Measurements from ENCODE around the gene TNS3. TPM values are rescaled to one million over a fixed set of nuclear protein-coding genes. Genes with fewer than 3 reads are reported as not detected.

TNS3 gene
- total and polyA plus RNA-seq, 3 experiments from 2014 or later: 1.4 to 1.5 TPM; not detected in 1

GRCh38 chr7:47314728-47315607 lies 266.9 kb downstream of the TNS3 start:
- ChIA-PET CTCF (no interaction called here), POLR2A (no interaction called here)
- H3K27me3 Mint-ChIP-seq: no peaks in the 10 kb centered on the region

DNA sequence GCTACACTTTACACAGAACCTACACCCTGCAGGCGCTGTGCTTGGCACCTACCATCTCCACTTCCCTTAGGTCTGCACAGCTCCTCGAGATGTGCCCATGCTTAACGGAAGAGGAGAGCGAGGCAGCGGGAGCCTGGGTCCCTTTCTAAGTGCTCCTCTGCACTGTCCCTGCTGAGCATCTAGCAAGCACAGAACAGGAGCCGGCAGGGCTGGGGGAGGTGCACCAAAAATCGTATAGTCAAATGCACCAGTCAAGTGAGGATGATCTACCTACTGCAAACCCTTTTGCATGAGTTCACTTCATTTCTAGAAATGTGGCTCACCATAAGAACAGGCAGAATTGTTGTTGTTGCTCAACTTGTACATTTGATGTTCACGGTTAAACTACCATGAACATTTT lies 267.7 kb downstream of the TNS3 start:
- DNase-seq: no peak

More at GRCh38 chr7:47314728-47315607, 266.9 kb downstream of the TNS3 start:
- Histone ChIP-seq H3K9me3 (ENCODE audit: low read length) (no peaks in the 10 kb centered on the region), H3K27me3 (ENCODE audit: insufficient read depth, low read length, poor library complexity, severe bottlenecking) (no peaks in the 10 kb centered on the region), H3K27ac (ENCODE audit: low read depth, low read length) (no peak overlapping the region), H3K4me3 (ENCODE audit: low read length) (no peak overlapping the region), H3K36me3 (ENCODE audit: insufficient read depth, low read length) (no peaks in the 10 kb centered on the region), H3K4me1 (ENCODE audit: insufficient read depth, low read length) (no peaks in the 10 kb centered on the region)
- Mint-ChIP-seq H3K27ac (no peak overlapping the region), H3K4me3 (no peak overlapping the region), H3K9me3 (peaks cover 0 to 9% (median 5%) of the 10 kb centered on the region in 5 donors), H3K36me3 (no peaks in the 10 kb centered on the region), H3K4me1 (no peaks in the 10 kb centered on the region)
- no peak for DNase-seq

GRCh38 chr7:47313564-47313963 lies 268.3 kb downstream of the TNS3 start:
- Histone ChIP-seq H3K27ac (ENCODE audit: low read depth, low read length) (no peak overlapping the region), H3K27me3 (ENCODE audit: insufficient read depth, low read length, poor library complexity, severe bottlenecking) (no peaks in the 10 kb centered on the region), H3K9me3 (ENCODE audit: low read length) (no peaks in the 10 kb centered on the region), H3K4me3 (ENCODE audit: low read length) (no peak overlapping the region), H3K36me3 (ENCODE audit: insufficient read depth, low read length) (no peaks in the 10 kb centered on the region), H3K4me1 (ENCODE audit: insufficient read depth, low read length) (no peaks in the 10 kb centered on the region)
- no peak for DNase-seq
- Mint-ChIP-seq H3K36me3 (peaks cover 0 to 2% (median 0%) of the 10 kb centered on the region in 3 donors), H3K27me3 (no peaks in the 10 kb centered on the region), H3K4me1 (no peaks in the 10 kb centered on the region), H3K4me3 (no peak overlapping the region), H3K27ac (no peak overlapping the region), H3K9me3 (peaks cover 5 to 13% (median 7%) of the 10 kb centered on the region in 5 donors)
- CTCF ChIA-PET: no interaction called here
- POLR2A ChIA-PET: no interaction called here

More for the DNA sequence above, 267.7 kb downstream of the TNS3 start:
- Histone ChIP-seq H3K9me3 (ENCODE audit: low read length) (no peaks in the 10 kb centered on the region), H3K27ac (ENCODE audit: low read depth, low read length) (no peak overlapping the region), H3K36me3 (ENCODE audit: insufficient read depth, low read length) (no peaks in the 10 kb centered on the region), H3K4me3 (ENCODE audit: low read length) (no peak overlapping the region), H3K27me3 (ENCODE audit: insufficient read depth, low read length, poor library complexity, severe bottlenecking) (no peaks in the 10 kb centered on the region), H3K4me1 (ENCODE audit: insufficient read depth, low read length) (no peaks in the 10 kb centered on the region)
- Mint-ChIP-seq H3K36me3 (no peaks in the 10 kb centered on the region), H3K27ac (no peak overlapping the region), H3K27me3 (no peaks in the 10 kb centered on the region), H3K9me3 (peaks cover 3 to 10% (median 5%) of the 10 kb centered on the region in 5 donors), H3K4me1 (no peaks in the 10 kb centered on the region), H3K4me3 (no peak overlapping the region)
- ChIA-PET POLR2A (no interaction called here), CTCF (no interaction called here)

GRCh38 chr7:47311891-47312290 lies 270.0 kb downstream of the TNS3 start:
- Histone ChIP-seq H3K9me3 (ENCODE audit: low read length) (no peaks in the 10 kb centered on the region), H3K27ac (ENCODE audit: low read depth, low read length) (no peak overlapping the region), H3K27me3 (ENCODE audit: insufficient read depth, low read length, poor library complexity, severe bottlenecking) (no peaks in the 10 kb centered on the region), H3K4me3 (ENCODE audit: low read length) (no peak overlapping the region), H3K36me3 (ENCODE audit: insufficient read depth, low read length) (no peaks in the 10 kb centered on the region), H3K4me1 (ENCODE audit: insufficient read depth, low read length) (no peaks in the 10 kb centered on the region)
- peaks cover 5 to 13% (median 8%) of the 10 kb centered on the region in 5 donors for H3K9me3 Mint-ChIP-seq
- H3K4me3 Mint-ChIP-seq: no peak overlapping the region
- no peaks in the 10 kb centered on the region for H3K4me1 Mint-ChIP-seq
- CTCF ChIA-PET: no interaction called here
- H3K27ac Mint-ChIP-seq: no peak overlapping the region
- POLR2A ChIA-PET: no interaction called here
- DNase-seq: no peak
- H3K27me3 Mint-ChIP-seq: no peaks in the 10 kb centered on the region
- H3K36me3 Mint-ChIP-seq: peaks cover 0 to 2% (median 0%) of the 10 kb centered on the region in 3 donors

DNA sequence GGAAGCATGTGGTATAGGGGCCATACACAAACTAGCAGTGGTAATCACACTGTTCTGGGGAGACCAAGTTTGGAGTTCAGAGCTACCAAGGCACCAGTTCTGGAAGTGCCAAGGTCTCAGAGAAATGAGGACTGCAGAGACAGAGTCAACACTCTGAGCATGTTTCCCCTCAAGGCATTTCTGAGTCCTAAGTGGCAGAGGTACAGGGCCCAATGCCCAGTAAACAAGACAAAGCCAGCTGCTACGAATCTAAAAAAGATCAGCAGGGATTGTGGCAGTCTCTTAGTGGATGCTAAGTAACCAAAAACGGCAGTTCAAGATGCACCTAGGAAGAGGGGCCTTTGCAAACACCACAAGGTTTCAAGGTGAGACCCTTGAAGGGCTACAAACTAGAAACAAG lies 271.9 kb downstream of the TNS3 start:
- no peak for DNase-seq
- no peaks in the 10 kb centered on the region for H3K27me3 Mint-ChIP-seq
- H3K27ac Mint-ChIP-seq: no peak overlapping the region
- CTCF ChIA-PET: no interaction called here
- Histone ChIP-seq H3K27ac (ENCODE audit: low read depth, low read length) (no peak overlapping the region), H3K27me3 (ENCODE audit: insufficient read depth, low read length, poor library complexity, severe bottlenecking) (no peaks in the 10 kb centered on the region), H3K4me3 (ENCODE audit: low read length) (no peak overlapping the region), H3K9me3 (ENCODE audit: low read length) (no peaks in the 10 kb centered on the region), H3K4me1 (ENCODE audit: insufficient read depth, low read length) (no peaks in the 10 kb centered on the region), H3K36me3 (ENCODE audit: insufficient read depth, low read length) (no peaks in the 10 kb centered on the region)
- peaks cover 0 to 2% (median 0%) of the 10 kb centered on the region in 3 donors for H3K36me3 Mint-ChIP-seq
- H3K4me1 Mint-ChIP-seq: no peaks in the 10 kb centered on the region
- peaks cover 5 to 13% (median 10%) of the 10 kb centered on the region in 5 donors for H3K9me3 Mint-ChIP-seq
- no peak overlapping the region for H3K4me3 Mint-ChIP-seq
- POLR2A ChIA-PET: no interaction called here

DNA sequence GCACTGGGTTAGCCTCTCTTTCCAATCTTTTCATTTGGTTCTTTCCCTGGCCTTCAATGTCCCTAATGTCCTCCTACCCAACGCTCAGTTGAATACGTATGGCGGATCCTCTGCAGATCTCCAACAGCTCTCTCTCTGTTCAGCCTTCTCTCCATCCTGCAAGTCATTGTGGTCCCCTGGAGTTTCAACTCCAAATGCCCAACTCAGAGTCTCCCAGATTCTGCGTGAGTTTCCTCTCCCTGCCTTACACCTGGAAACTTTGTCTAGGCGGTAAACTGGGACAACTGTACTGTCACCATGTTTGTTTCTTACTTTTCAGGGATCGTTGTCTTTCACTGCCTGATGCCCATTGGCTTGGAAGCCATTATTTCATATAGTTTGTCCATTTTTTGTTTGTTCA lies 273.1 kb downstream of the TNS3 start:
- H3K9me3 Mint-ChIP-seq: peaks cover 5 to 15% (median 10%) of the 10 kb centered on the region in 5 donors
- ChIA-PET POLR2A (no interaction called here), CTCF (no interaction called here)
- H3K27me3 Mint-ChIP-seq: no peaks in the 10 kb centered on the region
- H3K4me1 Mint-ChIP-seq: no peaks in the 10 kb centered on the region
- no peak overlapping the region for H3K4me3 Mint-ChIP-seq
- Histone ChIP-seq H3K9me3 (ENCODE audit: low read length) (no peaks in the 10 kb centered on the region), H3K36me3 (ENCODE audit: insufficient read depth, low read length) (no peaks in the 10 kb centered on the region), H3K4me3 (ENCODE audit: low read length) (no peak overlapping the region), H3K4me1 (ENCODE audit: insufficient read depth, low read length) (no peaks in the 10 kb centered on the region), H3K27ac (ENCODE audit: low read depth, low read length) (no peak overlapping the region), H3K27me3 (ENCODE audit: insufficient read depth, low read length, poor library complexity, severe bottlenecking) (no peaks in the 10 kb centered on the region)
- H3K27ac Mint-ChIP-seq: no peak overlapping the region
- DNase-seq: no peak
- H3K36me3 Mint-ChIP-seq: peaks cover 0 to 2% (median 0%) of the 10 kb centered on the region in 3 donors

DNA sequence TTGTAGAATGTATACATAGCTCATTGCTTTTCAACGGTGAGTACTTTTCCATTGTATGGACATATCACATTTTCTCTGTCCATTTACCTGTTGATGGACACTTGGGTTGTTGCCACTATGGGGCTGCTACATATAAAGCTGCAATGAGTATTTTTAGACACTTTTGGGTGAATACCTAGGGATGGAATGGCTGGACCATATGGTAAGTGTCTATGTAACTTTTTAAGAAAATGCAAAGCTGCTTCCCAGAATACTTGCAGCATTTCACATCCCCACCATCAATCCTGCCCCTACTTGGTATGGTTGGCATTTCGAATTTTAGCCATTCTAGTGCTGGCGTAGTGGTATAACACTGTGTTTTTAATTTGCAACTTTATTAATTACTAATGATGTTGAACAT lies 274.6 kb downstream of the TNS3 start:
- no peaks in the 10 kb centered on the region for H3K9me3 ChIP-seq (ENCODE audit: low read length)
- Mint-ChIP-seq H3K4me1 (no peaks in the 10 kb centered on the region), H3K4me3 (no peak overlapping the region), H3K36me3 (peaks cover 0 to 2% (median 0%) of the 10 kb centered on the region in 3 donors), H3K27me3 (no peaks in the 10 kb centered on the region), H3K27ac (no peak overlapping the region), H3K9me3 (peaks cover 5 to 14% (median 10%) of the 10 kb centered on the region in 5 donors)
- H3K4me1 ChIP-seq (ENCODE audit: insufficient read depth, low read length): no peaks in the 10 kb centered on the region
- H3K27me3 ChIP-seq (ENCODE audit: insufficient read depth, low read length, poor library complexity, severe bottlenecking): no peaks in the 10 kb centered on the region
- H3K27ac ChIP-seq (ENCODE audit: low read depth, low read length): no peak overlapping the region
- H3K36me3 ChIP-seq (ENCODE audit: insufficient read depth, low read length): no peaks in the 10 kb centered on the region
- DNase-seq: no peak
- ChIA-PET CTCF (no interaction called here), POLR2A (no interaction called here)
- H3K4me3 ChIP-seq (ENCODE audit: low read length): no peak overlapping the region

DNA sequence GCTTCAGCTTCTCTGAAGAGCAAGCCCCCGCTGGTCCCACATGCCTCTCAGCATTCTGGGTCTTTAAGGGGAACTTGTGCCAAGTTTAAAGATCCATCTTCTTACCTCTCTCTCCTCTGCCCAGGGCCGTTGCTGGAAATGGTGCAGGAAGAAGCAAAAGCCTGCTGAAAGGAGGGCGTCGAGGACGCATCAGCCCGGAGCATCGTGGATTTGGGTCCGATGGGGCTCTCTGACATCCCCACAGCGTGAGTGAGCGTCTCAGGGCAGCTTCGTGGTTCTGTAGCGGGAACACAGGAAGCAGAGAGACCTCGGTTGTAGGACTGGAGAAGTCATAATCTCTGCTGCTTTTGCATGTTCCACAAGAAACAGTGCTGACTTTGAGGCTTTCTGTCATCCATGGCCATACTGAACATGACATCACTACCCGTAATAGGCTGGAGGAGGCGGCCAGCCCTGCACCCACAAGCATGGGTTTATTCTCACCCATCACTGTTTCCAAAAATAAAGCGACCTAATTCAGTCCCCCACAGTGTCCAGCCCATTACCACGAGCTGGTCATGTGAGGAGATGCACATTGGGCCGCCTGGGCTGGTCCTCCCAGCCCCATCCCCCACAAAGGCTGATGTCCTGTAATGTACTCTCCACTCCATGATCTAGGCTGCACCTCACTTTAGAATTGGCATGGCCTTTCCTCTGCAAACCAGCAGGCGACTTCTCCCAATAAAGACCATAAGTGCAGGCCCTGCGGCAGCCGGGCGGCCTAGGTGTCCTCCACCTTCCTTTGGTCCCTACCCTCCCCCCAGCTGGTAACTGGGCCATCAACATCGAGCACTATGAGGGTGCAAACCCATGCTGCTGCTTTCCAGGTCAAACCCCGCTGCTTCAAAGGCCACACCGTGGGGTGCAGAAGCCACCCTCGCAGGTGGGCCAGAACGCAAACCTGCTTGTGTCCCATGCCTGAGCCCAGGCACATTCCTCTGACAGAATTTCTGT lies 276.9 kb downstream of the TNS3 start:
- H3K27me3 ChIP-seq (ENCODE audit: insufficient read depth, low read length, poor library complexity, severe bottlenecking): no peaks in the 10 kb centered on the region

More for the DNA sequence above, 276.9 kb downstream of the TNS3 start:
- Mint-ChIP-seq H3K27me3 (no peaks in the 10 kb centered on the region), H3K4me1 (no peaks in the 10 kb centered on the region), H3K36me3 (peaks cover 0 to 2% (median 0%) of the 10 kb centered on the region in 3 donors), H3K9me3 (peaks cover 0 to 8% (median 7%) of the 10 kb centered on the region in 5 donors), H3K4me3 (no peak overlapping the region), H3K27ac (no peak overlapping the region)
- ChIA-PET POLR2A (no interaction called here), CTCF (no interaction called here)
- H3K4me3 ChIP-seq (ENCODE audit: low read length): no peak overlapping the region
- no peak for DNase-seq
- no peaks in the 10 kb centered on the region for H3K4me1 ChIP-seq (ENCODE audit: insufficient read depth, low read length)
- H3K27ac ChIP-seq (ENCODE audit: low read depth, low read length): no peak overlapping the region
- no peaks in the 10 kb centered on the region for H3K36me3 ChIP-seq (ENCODE audit: insufficient read depth, low read length)
- no peaks in the 10 kb centered on the region for H3K9me3 ChIP-seq (ENCODE audit: low read length)

Measured in CD8-positive, alpha-beta memory T cell (primary cell).